ENCODE results near the gene EMILIN1. TPM values are rescaled to one million over a fixed set of nuclear protein-coding genes. Genes with fewer than 3 reads are reported as not detected.

EMILIN1 gene
- total and polyA plus RNA-seq, 2 donors (not counting 3 experiments of a cell fraction or from before 2014, with no cell fraction given), result 11.7 to 16.6 TPM

- peak within 1 kb of the TSS; percentile 88 for H3K9ac ChIP-seq (replicated peaks; ENCODE audit: extremely low read depth, insufficient read depth, low read length)
- peak within 1 kb of the TSS; percentile 41 to 85 (median 68) for H3K4me3 ChIP-seq (replicated peaks in 1 of 3; ENCODE audit: insufficient read depth in 1 of 3, low read depth in 1 of 3, low read length in 3 of 3)
- H3K9me3 ChIP-seq (replicated peaks; ENCODE audit: control insufficient read depth, insufficient read depth, low read length), result no peaks in the 10 kb centered on the region
- peak within 1 kb of the TSS; percentile 72 for H3K4me2 ChIP-seq (ENCODE audit: insufficient read depth, low read length)
- peak within 1 kb of the TSS; percentile 76 for H3K27ac ChIP-seq (ENCODE audit: insufficient read depth, low read depth, low read length)
- H4K20me1 ChIP-seq (replicated peaks; ENCODE audit: control insufficient read depth, extremely low read depth, insufficient read depth, low read length), result no peaks in the 10 kb centered on the region
- H3K9me1 ChIP-seq (replicated peaks; ENCODE audit: control insufficient read depth, extremely low read depth, insufficient read depth, low read length), result no peaks in the 10 kb centered on the region
- peaks cover 17% of the 10 kb centered on the region for H3K4me1 ChIP-seq (ENCODE audit: control insufficient read depth, extremely low read depth, insufficient read depth, low read length)
- no peaks in the 10 kb centered on the region for H3K27me3 ChIP-seq (ENCODE audit: control insufficient read depth in 2 of 2, insufficient read depth in 2 of 2, low read length in 2 of 2)
- H3K79me2 ChIP-seq (ENCODE audit: control insufficient read depth, insufficient read depth, low read length), result peaks cover 34% of the 10 kb centered on the region
- TF ChIP-seq FOS (IDR thresholded peaks at IDR 0.05; ENCODE audit: borderline replicate concordance, insufficient read depth, low read length) (no peak), MAX (IDR thresholded peaks at IDR 0.05; ENCODE audit: insufficient read depth, insufficient read length) (no peak), POLR2AphosphoS5 (IDR thresholded peaks at IDR 0.05; ENCODE audit: insufficient read depth, low read depth, low read length) (peak; percentile 99), POLR2A (IDR thresholded peaks at IDR 0.05; ENCODE audit: low read depth, low read length) (peak; percentile 93), CTCF (IDR thresholded peaks at IDR 0.05; ENCODE audit: extremely low read depth in 1 of 2, insufficient read depth in 1 of 2, low read depth in 1 of 2, low read length in 2 of 2) (no peak), MYC (IDR thresholded peaks at IDR 0.05; ENCODE audit: low read depth, low read length) (no peak), GATA2 (IDR thresholded peaks at IDR 0.05; ENCODE audit: insufficient read depth, insufficient read length, low read depth, low read length) (no peak)
- CTCF ChIA-PET, result interaction anchor here (0.8 to 2.8 kb wide), 8 partner anchors 9 to 226 kb away, joined by 3 to 27 read pairs (median 8); partner anchors contain the start of gene AGBL5
- intact Hi-C loops (cut with micrococcal nuclease), result loop anchor here (1.0 kb wide), 4 partner anchors 10 to 38 kb away; partner anchors contain the start of gene AGBL5
- H3K36me3 ChIP-seq (ENCODE audit: control insufficient read depth in 2 of 2, extremely low read depth in 1 of 2, insufficient read depth in 2 of 2, low read length in 2 of 2), result peaks cover 11 to 20% of the 10 kb centered on the region in 2 experiments
- dilution Hi-C loops (cut with MboI; ENCODE audit: extremely low pct_ligation_motif_present, low sequenced_read_pairs), result no loop called here
- FAIRE-seq, result peak; percentile 83
- POLR2A ChIA-PET, result interaction anchor here (1.0 to 1.9 kb wide), 3 partner anchors 9 to 21 kb away, joined by 4 to 7 read pairs (median 6); partner anchors contain the start of gene AGBL5
- peak; percentile 92 for DNase-seq (ENCODE audit: low read depth, low spot score)
- peak within 1 kb of the TSS; percentile 53 for H2AFZ ChIP-seq (ENCODE audit: low read depth, low read length)
- no TSS peak for BruUV-seq (replicated peaks)
Measured at GRCh38 chr2:27071277-27071989, 7.0 kb upstream of the EMILIN1 start, which contains the start of gene OST4. OST4 (minus strand) TSS chr2:27071654.

Data from endothelial cell of umbilical vein (primary cell).